HG03103 (cell line): Measurements from ENCODE around the gene SMG9.
"Not testable (repeated sequence)": the region's sequence is repeated elsewhere in the genome, so short reads cannot be mapped to it uniquely, and the experiment has no call there.

Experiments
- ATAC-seq: cut with Tn5 transposase; IDR thresholded peaks from one replicate; pipeline ENCODE4 v1.9.1; 2021; ENCODE audit warnings: low read depth; ENCODE audit not compliant: unreplicated experiment

SMG9 gene

DNA sequence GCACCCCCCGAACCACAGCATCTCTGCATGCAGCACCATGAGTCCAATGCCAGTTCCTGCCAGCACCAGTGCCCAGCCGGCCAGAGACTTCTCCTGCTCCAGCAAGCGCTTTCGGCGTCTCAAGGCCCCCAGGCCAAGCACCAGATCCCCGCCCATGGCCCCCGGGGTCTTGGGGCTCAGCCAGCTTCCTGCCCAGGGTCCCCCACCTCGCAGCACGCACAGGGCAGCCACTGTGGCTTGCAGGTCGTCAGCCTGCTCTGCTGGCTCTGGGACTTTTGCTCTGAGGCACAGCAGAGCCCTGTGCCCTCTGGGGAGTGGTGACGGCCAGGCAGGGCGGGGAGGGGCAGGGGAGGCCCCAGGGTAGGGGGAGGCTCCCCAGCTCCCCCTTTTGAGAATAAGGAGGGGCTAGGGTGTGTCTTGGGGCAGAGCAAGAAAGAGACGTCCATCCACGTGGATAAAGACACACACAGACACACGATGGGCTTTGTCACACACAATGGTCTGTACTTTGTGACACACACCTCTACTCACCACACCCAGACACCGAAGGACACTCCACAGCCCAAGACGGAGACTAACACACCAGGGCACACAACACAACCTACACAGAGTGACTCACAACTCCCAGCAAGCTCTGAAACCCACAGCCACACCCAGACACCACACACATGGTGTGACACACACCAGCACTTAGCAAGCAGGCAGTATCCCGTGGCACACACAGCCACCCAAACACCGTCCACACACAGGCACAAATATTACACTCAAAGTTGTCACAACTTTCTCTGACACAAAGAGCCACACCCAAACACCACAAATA, 26.2 kb upstream of the SMG9 start, which contains the start of gene KCNN4:
TSS of gene KCNN4 (minus strand) at position 268 of the 820 bp plus-strand sequence. CDS start at position 156, 112 bp downstream.
- ATAC-seq = peak; percentile 41

GRCh38 chr19:43779820-43780219, 25.1 kb upstream of the SMG9 start:
- ATAC-seq = no peak

GRCh38 chr19:43779147-43779819, 24.5 kb upstream of the SMG9 start:
- ATAC-seq = no peak

- no peak for ATAC-seq
These were observed 23.9 kb upstream of the SMG9 start for GRCh38 chr19:43778651-43779050.

DNA sequence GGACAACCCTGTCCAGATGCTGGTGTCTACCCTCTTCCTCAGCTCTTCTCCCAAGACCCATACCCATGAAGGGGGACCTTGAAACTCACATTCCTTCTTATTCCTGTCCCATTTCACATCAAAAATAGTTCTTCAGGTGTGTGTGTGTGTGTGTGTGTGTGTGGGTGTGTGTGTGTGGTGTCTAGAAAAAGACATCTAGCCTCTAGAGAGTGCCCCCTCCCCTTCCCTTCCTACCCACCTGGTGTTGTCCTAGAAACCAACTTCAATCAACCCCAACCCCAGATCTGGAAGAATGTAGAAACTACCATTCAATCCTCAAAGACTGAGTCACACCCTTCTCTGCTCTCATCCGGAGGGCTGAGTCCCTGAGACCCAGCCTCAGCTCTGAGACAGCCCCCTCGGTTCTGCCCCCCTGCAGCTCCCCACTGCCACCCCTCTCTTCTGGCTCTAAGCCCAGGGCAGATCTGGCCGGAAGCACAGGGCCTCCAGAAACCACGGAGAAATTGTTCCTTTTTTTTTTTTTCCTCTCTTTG, 22.5 kb upstream of the SMG9 start:
- ATAC-seq = no peak

DNA sequence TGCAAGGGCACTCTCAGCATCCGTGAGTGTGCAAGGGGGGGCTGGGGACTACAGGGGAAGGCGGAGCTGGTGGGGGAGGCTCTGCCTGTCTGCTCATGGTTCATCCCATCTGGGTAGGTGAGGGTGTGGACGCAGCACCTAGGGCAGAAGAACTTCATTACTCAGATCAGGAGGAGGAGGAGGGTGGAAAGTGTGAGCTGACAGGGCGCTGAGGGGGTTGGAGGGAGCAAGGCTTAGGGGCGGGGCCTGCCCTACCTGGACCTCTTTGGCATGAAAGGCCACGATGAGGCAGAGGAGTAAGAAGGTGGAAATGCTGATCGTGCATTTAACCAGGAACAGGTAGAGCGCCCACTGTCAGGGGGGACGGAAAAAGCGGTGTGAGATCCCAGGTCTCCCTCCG, 21.5 kb upstream of the SMG9 start:
- ATAC-seq = no peak

DNA sequence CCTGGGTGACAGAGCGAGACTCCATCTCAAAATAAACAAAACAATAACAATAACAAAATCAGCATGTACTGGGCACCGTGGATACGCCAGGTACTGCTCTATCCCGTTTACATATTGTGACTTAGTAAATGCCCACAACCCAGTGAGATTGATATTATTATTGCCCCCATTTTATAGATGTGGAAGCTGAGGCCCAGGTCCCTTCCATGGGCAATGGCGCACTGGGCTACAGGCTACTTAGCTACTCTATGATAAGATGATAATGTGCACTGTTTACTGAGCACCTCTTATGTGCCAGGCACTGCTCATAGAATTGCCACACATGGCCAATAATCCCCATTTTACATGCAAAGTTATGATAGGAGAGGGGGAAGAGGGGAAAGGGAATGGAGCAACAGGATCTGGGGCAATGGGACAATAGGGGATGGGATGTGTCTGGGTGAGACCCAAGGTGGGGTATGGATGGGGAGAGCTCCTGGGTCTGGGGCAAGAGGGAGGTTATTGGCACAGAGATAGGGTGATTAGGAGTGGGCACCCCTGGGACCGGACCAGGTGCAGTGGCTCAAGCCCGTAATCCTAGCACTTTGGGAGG, 20.6 kb upstream of the SMG9 start:
- no peak for ATAC-seq

- ATAC-seq = not testable (repeated sequence)
These were observed 20.1 kb upstream of the SMG9 start for GRCh38 chr19:43774940-43775258.

DNA sequence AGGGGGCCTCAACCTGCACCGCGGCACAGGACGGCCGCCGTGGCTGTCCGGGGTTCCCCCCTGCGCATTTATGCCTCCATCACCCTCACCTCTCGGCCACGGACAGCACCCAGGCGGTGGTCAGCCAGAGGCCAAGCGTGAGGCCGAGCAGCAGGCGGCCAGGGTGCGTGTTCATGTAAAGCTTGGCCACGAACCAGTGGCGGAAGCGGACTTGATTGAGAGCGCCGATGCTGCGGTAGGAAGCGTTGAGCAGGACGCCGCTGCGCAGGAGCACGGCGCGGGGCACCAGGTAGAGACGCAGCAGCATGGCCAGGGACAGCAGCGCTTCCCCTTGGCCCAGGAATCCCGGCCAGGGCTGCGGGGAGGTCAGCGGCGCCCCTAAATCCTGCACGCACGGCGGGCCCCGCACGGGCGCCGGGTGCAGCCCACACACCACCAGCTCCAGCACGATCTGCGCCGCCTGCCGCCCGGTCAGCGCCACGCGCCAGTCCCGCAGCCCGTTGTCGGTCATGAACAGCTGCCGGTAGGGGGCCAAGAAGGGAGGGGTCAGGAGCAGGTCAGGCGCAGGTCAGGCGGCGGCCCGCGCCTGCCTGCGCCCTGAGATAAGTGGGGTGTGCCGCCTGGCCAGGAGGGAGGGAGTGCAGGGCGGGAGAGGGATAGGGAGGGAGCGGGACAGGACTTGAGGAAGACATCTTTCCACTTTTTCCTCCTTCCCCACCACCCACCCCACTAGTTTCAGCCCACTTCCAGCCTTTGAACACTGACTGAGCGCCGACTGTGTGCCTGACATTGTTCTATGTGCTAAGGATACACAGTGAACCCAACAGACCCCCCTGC, 19.6 kb upstream of the SMG9 start:
- ATAC-seq = no peak

DNA sequence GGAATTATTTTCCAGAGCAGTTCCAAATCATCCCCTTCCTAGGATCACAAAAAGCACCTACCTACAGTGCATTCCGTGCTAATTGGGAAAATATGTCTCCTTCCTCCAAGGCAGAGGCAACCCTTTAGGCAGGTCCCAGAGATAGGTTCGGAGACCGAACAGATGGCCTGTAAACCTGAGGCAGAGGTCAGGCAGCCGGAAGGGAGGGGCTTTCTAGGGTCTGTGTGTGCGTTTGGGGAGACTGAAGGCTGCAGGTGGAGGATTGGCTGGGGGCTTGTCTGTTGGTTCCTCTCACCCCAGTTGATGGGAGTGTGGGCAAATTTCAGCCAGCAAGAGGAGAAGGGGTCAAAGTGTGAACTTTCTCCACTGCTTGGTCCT, 19.0 kb upstream of the SMG9 start:
- no peak for ATAC-seq

DNA sequence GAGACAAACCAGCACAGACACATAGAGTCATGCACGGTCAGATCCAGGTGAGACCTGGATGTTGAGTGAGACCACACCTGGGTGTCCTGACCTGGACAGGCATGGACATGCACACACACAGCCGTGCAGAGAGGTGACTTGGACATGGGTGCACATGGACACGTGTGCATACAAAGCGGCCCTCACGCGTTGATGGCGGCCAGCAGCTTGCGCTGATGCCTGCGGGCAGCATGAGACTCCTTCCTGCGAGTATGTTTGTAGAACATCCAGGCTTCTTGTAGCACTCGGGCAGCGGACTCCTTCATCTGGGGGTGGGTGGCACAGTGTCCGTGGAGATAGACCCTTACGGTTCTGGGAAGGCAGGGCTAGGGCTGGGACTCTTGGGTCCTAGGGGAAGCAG, 14.5 kb upstream of the SMG9 start:
- no peak for ATAC-seq

DNA sequence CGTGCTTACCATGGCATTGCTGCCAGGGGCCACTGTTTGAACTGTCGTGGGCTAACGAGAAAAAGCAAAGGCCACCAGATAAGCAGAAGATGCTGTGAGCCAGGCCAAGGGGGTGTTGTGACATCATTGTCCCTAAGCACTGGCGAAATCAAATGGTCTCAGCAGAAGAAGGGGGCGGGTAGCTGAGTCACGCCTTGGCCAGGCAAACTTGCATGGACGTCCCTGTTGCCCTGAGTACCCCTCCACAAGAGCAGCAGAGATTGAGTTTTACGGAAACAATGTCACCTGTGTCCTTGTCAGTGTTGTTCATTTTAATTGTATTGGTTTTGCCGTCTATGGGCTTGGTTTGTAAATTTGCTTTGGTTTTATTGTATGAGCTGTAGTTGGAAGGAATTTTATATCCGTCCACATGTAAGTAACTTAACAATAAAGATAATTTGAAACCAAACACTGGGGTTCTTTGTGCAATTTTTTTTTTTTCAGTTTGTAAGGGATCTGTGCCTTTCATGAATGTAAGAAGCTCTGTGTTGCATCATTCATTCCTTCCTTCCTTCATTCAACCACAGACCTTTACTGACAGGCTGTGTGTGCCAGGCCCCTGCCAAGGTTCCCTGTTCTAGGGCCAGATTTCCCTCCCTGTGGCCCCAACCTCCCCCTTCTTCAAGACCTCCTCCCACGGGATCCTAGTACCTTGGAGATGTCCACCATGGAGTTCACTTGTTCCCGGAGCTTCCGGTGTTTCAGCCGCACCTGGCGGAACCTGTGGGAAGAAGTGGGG, 13.7 kb upstream of the SMG9 start:
- ATAC-seq = no peak

GRCh38 chr19:43767818-43768217, 13.1 kb upstream of the SMG9 start:
- no peak for ATAC-seq

DNA sequence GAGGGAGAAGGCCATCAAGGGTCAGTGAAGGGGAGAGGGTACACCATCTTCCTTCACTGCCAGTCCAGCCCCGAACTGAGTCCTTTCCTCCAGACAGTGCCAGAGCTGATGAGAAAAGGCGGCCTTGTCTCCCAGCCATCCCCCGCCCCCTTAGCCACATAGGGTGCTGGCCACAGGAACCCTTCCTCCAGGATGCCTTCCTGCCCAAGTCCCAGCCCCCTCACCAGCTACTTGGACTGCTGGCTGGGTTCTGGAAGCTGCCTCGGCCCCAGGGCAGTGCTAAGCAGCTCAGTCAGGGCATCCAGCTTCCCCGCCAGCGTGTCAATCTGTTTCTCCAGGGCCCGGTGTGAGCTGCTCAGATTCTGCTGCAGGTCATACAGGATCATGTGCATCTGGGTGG, 12.6 kb upstream of the SMG9 start:
- ATAC-seq = no peak

- ATAC-seq = no peak
These were observed 11.9 kb upstream of the SMG9 start for GRCh38 chr19:43766755-43767043.

- peak; percentile 54 for ATAC-seq
These were observed 10.5 kb upstream of the SMG9 start for GRCh38 chr19:43765109-43765876.

DNA sequence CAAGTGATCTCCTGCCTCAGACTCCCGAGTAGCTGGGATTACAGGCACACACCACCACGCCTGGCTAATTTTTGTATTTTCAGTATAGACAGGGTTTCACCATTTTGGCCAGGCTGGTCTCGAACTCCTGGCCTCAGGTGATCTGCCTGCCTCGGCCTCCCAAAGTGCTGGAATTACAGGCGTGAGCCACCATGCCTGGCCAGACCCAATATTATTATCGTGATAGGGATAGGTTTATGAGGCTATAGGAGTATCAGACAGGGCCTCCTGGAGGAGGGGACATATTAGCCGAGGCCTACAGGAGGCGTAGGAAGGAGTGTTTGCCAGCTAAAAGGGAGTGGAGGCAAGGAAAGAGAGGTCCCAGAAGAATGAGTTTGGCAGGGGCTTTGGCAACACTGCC, 9.9 kb upstream of the SMG9 start:
- ATAC-seq = not testable (repeated sequence)

- ATAC-seq = no peak
These were observed 8.7 kb upstream of the SMG9 start for GRCh38 chr19:43763473-43763939.

DNA sequence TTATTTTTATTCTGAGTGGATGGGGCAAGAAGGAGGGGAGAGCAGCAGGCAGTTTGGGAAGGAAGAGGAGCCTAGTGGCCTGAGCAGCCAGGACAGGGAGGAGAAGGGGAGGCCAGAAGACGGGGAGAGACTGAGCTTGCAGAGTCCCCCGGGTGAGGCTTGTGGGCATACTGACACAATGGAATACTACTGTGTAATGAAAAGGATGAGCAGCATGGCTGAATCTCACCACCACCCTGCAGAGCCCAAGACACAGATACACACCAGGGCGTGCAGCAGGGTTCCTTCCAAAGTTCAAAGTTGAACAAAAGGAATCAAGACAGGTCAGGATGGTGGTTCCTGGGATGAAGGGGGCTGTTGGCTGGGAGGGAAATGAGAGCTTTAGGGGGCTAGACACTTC, 8.1 kb upstream of the SMG9 start:
- no peak for ATAC-seq
